HG02938 (cell line): ENCODE measurements around the gene BICD2.

Experiments used
- ATAC-seq: cut with Tn5 transposase; IDR thresholded peaks from one replicate; pipeline ENCODE4 v1.9.1; 2021; ENCODE audit warnings: mild to moderate bottlenecking, moderate library complexity; ENCODE audit not compliant: unreplicated experiment

The BICD2 gene

DNA sequence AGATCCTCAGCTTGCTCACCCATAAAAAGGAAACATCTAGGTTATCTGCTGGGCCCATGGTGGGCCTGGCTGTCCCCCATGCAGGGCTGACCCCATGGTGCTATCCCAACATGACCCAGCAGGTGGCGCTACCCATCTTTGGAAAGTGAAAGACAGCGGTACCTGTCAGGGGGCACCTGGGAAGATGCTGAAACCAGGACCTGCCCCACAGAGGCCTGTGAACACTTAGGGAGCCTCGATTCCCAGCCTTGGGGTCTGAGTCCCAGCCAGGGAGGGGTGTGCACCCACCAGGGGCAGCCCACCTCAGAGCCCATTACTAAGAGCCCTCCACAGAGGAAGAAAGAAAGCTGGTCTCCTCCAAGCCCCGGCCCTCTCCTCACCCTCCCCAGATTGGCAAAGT is 48.1 kb downstream of the BICD2 start:
- no peak for ATAC-seq

DNA sequence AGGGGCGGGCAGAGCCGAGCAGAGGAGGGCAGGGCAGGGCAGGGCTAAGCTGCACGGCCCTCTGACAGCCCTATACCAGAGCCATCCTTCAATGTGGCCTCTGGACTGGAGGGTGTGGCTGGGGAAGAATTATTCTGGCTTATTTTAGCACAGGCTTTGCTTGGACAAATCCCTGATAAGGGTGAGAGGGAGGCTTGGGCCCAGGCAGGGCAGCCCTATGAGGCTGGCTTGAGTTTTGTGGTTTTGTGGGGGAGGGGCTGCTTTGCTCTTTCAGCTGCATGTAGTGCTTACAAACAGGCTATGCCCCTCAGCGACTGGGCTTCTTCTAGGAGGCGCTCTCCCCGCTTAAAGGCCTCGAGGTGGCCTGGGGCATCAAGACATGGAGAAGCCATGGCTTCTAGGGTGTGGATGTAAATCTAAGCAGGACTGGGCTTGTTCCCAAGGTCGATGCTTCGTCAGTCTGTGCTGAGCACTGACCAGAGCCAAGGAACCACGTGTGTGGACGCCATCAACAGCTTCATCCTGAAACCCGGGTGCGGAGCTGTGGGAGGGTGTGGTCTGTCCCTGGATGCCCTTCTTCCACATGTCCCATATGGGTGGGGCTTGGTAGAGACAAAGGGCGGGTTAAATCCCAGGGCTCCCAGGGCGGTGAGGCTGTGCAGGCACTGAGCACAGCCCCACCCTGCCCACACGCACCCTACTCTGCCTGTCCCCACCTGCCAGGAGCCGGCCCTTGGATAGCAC is 49.0 kb downstream of the BICD2 start:
- no peak for ATAC-seq

DNA sequence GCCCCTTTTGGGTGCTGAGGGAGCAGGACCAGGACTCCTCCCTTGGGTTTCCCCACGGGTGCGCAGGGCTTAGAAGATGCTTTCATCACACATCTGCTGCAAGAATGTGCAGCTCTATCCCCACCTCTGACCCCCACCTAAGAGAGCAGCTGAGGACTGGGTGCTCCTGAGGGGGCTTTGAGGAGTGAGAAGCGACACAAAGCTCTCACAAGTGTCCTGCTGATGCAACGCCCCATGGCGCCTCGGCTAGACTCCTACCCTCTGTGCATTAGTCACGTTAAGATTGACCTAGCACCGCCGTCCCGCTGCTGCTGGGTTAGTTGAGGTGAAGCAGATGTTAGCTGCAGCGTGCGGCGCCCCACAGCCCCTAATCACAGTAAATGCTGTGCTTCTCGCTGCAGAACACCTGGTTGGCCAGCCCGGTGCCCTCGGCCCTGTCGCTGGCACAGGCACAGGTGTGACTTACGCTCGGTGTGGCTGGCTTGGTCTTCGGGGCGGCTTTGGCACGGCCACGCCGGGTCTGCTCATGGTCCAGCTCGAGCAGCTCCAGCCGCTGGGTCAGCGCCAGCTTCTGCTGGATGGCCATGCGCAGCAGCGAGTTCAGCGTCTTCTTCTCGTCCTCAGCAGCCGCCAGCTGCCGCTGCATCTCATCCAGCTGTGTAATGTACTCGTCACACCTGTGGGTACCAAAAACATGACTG is 49.7 kb downstream of the BICD2 start:
- no peak for ATAC-seq

DNA sequence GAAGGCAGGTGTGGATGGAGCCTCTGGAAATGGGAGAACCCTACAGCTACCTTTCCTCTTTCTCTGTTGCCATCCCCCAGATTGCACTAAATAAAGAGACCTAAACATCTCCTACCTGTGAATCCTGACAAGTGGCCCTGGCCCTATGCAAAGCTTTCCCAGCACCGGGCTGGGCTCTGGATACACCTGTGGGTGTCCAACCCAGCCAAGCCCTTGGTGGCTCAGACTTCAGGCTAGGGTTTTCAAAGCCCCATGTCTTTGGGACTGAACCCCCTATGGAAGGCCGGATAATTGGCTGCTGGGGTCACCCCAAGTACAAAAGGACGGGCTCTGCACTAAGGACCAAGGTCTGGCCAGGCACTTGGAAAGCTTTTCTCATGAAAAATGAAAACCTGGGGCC is 50.6 kb downstream of the BICD2 start:
- ATAC-seq, result no peak

DNA sequence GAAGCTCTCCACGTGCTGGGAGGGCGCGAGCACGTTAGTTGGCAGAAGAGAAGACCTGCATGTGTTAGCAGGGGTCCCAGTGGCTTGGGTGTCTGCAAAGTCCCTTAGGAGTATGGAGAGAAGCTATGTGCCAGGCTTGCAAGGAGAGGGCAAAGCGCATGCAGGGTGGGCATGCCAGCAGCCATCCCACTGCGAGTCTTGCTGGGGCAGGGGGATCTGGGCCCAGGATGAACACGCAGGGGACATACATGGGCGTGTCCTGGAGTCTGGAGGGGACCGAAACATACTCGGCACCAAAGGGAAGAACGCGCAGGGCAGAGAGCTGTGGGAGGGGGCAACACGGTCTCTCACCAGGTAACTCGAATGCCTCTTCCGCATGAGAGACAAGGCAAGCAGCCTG is 51.1 kb downstream of the BICD2 start:
- no peak for ATAC-seq

DNA sequence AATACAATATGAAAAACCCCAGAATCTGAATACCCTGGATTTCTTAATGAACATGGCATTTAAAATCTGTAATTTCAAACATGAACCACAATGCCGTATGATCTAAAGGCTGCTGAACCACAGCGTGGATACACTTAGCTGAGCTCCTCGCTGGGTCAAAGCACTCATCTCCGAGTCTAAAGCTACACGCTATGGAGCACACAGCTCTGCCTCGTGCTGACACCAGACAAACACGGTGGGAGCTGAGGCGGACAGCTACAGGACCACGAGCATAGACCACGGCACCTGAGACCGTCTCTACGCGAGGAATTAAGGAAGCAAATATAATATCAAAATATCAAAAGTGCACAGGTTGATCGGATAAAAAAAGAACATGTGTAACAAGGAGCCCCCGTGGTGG is 51.9 kb downstream of the BICD2 start:
- ATAC-seq, result no peak

DNA sequence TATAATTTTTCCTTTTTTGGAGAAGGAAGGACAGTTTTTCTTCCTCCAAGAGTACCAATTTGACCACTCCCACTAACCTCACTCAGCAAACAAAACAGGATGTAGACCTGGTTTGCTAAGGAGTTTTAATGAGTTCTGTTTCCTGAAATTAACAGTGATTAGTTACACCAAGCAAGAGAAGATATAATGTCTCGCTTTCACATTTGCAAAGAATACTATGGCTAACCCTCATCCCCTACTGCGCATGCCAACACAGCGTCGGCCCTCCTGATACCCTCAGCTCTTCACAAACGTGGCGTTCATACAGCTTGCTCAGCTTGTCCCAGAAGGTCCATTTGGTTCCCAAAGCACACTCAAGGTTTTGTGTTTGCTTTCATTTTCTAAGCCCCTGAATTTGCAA is 52.8 kb downstream of the BICD2 start:
- ATAC-seq, result no peak

DNA sequence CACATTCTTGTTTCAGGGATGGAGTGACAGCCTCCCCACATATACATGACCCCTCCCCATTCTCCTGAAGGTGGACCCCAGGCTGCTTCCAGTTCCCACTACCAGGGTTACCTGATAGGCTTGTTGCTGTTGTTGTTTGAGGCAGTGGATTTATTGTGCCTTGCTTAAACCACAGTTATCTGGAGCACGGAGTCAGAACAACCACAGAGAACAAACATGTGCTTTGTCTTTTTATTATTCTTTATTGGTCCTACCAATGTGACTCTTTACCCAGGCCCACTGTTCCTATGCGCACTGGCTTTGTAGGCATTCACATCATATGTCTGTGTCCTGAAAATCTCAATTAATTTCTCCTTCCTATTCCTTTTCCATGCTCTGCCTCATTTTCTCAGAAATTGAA is 53.5 kb downstream of the BICD2 start:
- no peak for ATAC-seq

DNA sequence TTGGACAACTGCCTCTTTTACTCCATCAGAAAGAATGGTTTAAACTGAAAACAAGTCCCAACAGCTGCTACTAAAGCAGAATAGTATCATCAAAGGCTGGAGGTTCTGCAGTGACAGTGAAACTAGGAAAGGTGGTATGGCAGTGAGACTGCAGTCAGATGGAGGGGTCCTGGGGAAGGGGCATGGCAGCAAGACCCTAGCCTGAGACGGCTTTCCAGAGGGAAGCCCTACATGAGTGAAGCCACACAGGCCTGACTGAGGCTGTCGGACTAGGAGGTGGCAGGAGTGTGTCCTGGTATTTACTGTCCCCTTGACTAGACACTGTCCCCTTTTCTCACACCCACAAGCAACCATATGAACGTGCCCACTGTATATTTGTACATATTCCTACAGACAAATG is 54.3 kb downstream of the BICD2 start:
- no peak for ATAC-seq

DNA sequence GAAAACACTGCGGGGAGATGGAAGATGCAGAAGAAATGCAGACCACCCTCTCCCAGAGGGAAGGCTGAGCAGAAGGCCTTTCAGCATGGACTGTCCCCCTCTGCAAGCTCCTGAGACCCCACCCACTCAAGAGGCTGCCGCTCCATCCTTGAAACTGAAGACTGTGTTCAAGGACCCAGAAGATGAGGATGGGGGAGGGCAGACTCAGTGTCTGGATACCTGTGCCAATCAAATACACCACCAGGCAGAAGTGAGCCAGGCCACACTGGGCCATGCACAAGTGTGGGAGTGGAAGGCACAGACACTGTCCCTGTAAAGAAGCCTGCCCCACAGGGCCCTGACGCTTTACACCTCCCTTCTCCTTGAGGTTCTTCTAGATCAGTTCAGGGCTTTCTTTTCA is 54.7 kb downstream of the BICD2 start:
- no peak for ATAC-seq

DNA sequence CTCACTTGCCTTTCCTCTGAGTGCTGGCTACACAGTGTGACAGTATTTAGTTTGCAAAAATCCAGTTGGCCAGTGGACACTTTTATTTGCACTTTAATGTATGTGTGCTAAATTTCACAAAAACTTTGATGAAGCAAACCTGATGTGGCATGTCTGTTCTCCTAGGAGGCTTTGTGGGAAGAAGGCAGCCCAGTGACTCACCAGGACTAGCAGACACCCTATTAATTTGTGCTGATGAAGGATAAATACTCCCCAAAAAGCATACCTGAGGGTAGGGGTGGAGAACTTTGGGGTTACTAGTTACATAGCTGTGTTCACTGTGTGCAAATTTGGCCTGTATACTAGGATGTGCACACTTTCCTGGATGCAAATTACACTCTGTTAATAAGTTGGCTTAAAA is 55.4 kb downstream of the BICD2 start:
- ATAC-seq, result no peak

DNA sequence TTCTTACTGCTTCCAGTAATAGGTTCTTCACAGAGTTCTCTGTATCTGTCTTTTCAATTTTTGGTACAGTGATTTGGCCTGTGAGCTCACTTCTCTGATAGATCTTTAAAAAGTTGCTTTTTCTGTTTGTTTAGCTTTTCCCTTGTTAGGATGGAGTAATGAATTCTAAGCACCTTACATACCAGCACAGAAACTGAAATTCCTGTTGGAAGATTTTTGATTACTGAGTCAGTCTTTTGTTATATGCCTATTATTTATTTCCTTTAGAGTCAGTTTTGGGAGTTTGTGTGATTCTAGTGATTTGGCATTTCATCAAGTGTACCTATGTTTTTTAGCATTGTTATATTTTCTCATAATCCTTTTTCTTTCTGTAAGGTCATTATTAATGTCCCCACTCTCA is 57.1 kb downstream of the BICD2 start:
- no peak for ATAC-seq

DNA sequence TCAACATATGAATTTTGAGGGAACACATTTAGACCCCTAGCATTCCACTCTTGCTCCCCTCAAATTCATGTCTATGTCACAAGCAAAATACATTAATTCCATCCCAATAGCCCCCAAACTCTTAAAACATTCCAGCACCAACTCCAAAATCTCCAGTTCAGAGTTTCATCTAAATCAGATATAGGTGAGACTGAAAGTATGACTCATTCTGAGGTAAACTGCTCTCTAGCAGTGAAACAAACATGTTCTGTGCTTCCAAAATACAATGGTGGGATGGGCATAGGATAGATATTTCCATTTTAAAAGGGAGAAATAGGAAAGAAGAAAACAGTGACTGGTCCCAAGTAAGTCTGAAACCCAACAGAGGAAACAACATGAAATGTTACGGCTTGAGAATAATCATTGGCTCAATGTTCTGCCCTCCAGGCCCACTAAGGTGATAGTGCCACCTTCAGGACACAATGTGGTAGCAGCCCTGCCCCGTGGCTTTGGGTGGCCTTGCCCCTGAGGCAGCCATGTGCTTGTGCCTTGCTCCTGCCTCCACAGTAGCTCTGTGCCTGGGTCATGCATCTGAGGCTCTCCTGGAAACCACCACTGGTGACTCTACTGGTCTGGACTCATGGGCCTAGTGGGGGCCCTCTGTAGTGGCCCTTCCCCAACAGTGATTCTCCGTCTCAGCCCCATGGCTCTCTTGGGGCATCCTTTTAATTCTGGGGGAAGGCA is 58.3 kb downstream of the BICD2 start:
- no peak for ATAC-seq

DNA sequence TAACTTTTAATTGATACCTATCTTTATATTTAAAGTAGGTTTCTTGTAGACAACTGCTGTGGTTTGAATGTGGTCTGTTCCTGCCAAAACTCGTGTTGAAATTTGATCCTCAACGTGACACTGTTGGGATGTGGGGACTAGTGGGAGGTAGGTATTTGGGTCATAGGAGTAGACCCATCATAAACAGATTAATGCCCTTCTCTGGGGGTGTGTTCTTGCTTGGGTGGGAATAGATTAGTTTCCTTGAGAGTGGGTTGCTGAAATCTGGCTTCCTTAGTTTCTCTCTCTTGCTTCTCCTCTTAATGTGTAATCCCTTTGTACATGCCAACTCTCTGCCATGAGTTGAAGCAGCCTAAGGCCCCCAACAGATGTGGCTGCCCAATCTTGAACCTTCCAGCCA is 60.1 kb downstream of the BICD2 start:
- no peak for ATAC-seq

DNA sequence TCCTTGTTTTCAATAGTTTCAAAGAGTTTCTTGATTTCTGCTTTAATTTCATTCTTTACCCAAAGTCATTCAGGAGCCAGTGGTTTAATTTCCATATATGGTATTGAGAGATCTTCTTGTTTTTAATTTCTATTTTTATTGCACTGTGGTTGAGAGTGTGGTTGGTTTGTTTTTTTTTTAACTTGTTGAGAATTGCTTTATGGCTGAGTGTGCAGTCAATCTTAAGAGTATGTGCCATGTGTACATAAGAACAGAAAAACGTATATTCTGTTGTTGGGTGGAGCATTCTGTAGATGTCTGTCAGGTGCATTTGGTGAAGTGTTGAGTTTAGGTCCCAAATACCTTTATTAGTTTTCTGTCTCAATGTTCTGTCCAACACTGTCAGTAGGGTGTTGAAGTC is 68.0 kb downstream of the BICD2 start:
- ATAC-seq, result no peak

DNA sequence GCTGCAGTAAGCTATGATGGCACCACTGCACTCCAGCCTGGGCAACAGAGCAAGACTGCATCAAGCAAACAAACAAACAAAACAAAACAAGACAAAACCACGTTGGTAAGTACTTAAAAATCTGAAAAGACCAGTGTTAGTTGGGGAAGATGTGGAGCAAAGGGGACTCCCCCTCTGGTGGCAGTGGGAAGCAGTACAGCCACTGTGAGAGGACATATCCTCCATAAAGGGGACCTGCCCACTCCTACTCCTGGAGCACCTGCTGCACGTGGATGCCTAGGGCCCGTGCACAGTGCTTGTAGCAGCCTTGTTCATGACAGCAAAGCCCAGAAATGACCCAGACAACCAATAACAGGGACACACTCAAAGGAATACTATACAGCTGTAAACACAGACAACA is 77.7 kb downstream of the BICD2 start:
- ATAC-seq, result no peak

DNA sequence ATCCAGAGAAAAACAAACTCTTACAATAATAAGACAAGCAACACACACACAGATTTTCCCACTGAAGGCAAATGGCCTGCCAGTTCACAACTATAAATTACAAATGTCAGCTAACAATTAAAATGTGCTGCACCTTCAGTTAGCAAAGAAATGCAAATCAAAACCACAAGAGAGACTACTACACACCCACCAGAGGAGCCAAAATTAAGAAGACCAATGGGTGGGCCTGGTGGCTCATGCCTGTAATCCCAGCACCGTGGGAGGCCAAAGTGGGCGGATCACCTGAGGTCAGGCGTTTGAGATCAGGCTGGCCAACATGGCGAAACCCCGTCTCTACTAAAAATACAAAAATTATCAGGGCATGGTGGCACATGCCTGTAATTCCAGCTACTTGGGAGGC is 79.6 kb downstream of the BICD2 start:
- no peak for ATAC-seq

DNA sequence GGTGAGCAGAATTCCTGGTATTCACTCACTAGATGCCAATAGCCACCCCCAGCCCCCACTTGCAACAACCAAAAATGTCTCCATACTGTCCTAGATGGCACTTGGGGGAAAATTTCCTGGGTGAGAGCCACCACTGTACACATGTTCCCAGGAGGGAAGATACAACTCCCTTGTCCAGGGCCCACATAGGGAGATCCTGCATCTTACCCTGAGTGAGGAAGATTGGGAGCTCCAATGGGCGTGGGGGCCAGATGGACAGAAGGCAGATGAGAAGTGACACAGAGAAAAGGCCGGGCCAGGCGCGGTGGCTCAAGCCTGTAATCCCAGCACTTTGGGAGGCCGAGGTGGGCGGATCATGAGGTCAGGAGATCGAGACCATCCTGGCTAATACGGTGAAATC is 82.4 kb downstream of the BICD2 start:
- ATAC-seq, result no peak

DNA sequence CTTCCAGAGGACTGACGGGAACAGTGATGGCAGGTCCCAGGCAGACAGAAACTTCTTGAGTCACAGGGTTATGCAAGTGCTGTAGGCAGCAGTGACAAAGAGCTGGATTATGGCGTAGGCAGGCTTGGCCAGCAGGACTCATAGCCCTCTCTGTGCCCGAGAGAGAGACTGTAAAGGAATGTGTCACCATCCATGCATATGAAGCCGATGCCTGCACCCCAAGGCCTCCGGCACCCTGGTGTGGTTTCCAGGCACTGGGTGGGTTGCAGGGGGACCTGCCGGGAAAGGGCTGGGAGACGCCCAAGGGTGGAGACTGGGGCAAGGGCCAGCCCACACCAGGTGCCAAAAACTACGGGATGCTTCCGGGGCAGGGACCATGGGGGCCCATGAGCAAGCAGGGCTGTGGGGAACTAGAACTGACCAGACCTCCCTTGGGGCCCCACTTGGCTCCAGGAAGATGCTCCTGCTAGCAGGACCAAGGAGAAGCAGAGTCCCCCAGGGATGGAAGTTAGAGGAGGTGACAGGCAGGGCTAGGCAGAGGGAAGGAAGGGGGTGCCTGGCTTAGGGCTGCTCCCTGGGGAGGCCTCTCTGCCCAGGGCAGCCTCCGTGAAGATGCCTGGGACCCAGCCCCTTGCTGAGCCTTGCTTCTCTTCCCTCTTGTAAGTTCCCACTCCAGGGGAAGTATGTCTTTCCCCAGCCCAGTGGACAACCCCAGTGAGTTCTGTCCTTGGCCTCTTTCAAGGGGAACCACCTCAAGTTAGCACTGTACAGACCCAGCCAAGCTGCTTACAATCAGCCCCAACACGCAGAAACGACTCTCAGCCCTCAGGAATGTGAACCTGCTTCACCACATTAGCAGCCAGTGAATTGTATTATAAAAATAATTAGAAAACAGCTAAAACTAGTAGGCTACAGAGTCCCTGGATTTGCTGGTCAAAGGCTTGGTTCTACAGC is 84.2 kb downstream of the BICD2 start:
- ATAC-seq, result no peak

DNA sequence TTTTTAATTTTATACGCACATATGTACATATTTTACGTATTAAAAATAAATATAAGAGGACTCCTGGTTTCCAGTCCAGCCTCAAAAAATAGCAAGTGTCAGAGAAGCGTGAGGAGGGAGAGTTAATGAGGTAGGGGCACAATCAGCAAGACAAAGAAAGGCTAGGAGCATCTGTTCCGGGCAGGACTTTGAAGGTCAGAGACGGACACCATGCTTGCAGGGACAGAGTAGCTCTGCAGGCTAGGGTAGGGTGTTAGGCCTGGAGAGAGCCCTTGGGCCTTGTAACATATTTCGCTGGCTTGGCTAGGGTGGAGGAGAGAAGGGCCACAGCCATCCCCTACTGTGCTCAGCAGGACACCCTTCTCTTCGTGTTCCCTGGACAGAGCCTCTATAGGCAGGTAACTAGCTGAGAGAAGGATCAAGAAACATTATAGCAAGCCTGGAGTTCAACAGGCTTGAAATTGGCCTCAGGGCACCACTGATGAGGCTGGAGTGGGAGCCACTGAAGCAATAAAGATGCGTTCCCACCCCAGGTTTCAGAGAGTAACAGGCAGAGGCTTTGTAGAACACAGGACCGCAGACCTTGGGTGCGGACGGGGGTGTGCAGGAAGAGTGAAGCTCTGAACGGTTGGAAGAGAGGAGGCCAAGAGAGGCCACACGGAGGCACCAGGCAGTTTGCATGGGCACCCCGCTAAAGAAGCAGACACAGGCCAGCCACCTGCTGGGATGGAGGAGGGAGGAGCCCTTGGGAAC is 85.0 kb downstream of the BICD2 start:
- no peak for ATAC-seq
